Stromal cell of bone marrow (primary cell): ENCODE results near the gene ANXA5.

ENCODE experiments used
- DNase-seq: peaks from one replicate; pipeline ENCODE4 v3.0.0-alpha.2; 2012; ENCODE audit warnings: low read depth

The ANXA5 gene

GRCh38 chr4:121712001-121712651, 15.3 kb upstream of the ANXA5 start:
- DNase-seq: no peak

GRCh38 chr4:121711263-121712000, 14.7 kb upstream of the ANXA5 start:
- peak; percentile 92 for DNase-seq

GRCh38 chr4:121709766-121710405, 13.1 kb upstream of the ANXA5 start:
- no peak for DNase-seq

GRCh38 chr4:121707344-121707743, 10.6 kb upstream of the ANXA5 start:
- no peak for DNase-seq

GRCh38 chr4:121706595-121707021, 9.8 kb upstream of the ANXA5 start:
- DNase-seq: peak; percentile 85

GRCh38 chr4:121705521-121705920, 8.7 kb upstream of the ANXA5 start:
- no peak for DNase-seq

- no peak for DNase-seq
Measured at GRCh38 chr4:121702136-121702535, 5.4 kb upstream of the ANXA5 start.

- no peak for DNase-seq
Measured at GRCh38 chr4:121701263-121701662, 4.5 kb upstream of the ANXA5 start.

- DNase-seq: no peak
Measured at GRCh38 chr4:121698236-121698671, 1.5 kb upstream of the ANXA5 start.

GRCh38 chr4:121697564-121697963, 784 bp upstream of the ANXA5 start:
- DNase-seq: no peak

- peak; percentile 88 for DNase-seq
Measured at GRCh38 chr4:121696170-121696580, 605 bp downstream of the ANXA5 start.

GRCh38 chr4:121693886-121694285, 2.9 kb downstream of the ANXA5 start:
- no peak for DNase-seq

GRCh38 chr4:121693450-121693849, 3.3 kb downstream of the ANXA5 start:
- DNase-seq: no peak

- DNase-seq: no peak
Measured at GRCh38 chr4:121692261-121692660, 4.5 kb downstream of the ANXA5 start.

- DNase-seq: no peak
Measured at GRCh38 chr4:121690001-121690400, 6.8 kb downstream of the ANXA5 start.

GRCh38 chr4:121688701-121689100, 8.1 kb downstream of the ANXA5 start:
- no peak for DNase-seq

GRCh38 chr4:121688261-121688660, 8.5 kb downstream of the ANXA5 start:
- no peak for DNase-seq

- DNase-seq: no peak
Measured at GRCh38 chr4:121686255-121686654, 10.5 kb downstream of the ANXA5 start.

- DNase-seq: no peak
Measured at GRCh38 chr4:121685257-121685656, 11.5 kb downstream of the ANXA5 start.

GRCh38 chr4:121684561-121684960, 12.2 kb downstream of the ANXA5 start:
- no peak for DNase-seq

GRCh38 chr4:121684016-121684415, 12.8 kb downstream of the ANXA5 start:
- no peak for DNase-seq

- DNase-seq: no peak
Measured at GRCh38 chr4:121680571-121680970, 16.2 kb downstream of the ANXA5 start.

GRCh38 chr4:121679951-121680350, 16.8 kb downstream of the ANXA5 start:
- no peak for DNase-seq
